ENCODE measurements around the gene PTMA. TPM values are rescaled to one million over a fixed set of nuclear protein-coding genes. Genes with fewer than 3 reads are reported as not detected.

Gene PTMA
- total and polyA plus RNA-seq, 7 donors, result 124 to 347 (median 210) TPM

GRCh38 chr2:231715499-231715837 is 7.1 kb downstream of the PTMA start:
- H3K36me3 ChIP-seq (ENCODE audit: insufficient read depth in 1 of 2, low read depth in 1 of 2), result peaks cover 0 to 25% of the 10 kb centered on the region in 2 donors
- DNase-seq, result peak in 1 of 2 donors; percentile 37
- H3K27me3 ChIP-seq (ENCODE audit: insufficient read depth in 3 of 3, low read length in 2 of 3), result no peaks in the 10 kb centered on the region
- no peak for TF ChIP-seq CTCF (IDR thresholded peaks at IDR 0.05)
- H3K27ac ChIP-seq, result no peak overlapping the region
- 40 to 49% (median 43%) methylated on average over 5 of the region's 5 CpGs for WGBS, 3 donors
- intact Hi-C loops (cut with DNase I), result loop anchor here (2.0 to 5.0 kb wide), 4 partner anchors 39 to 105 kb away; no protein-coding TSS in a partner anchor
- no peak overlapping the region for H3K4me3 ChIP-seq
- H3K9me3 ChIP-seq, result no peaks in the 10 kb centered on the region
- ATAC-seq, result no peak
- peaks cover 39% of the 10 kb centered on the region for H3K4me1 ChIP-seq

GRCh38 chr2:231715988-231716616 is 7.8 kb downstream of the PTMA start:
- intact Hi-C loops (cut with DNase I), result loop anchor here (2.0 to 5.0 kb wide), 4 partner anchors 39 to 105 kb away; no protein-coding TSS in a partner anchor
- DNase-seq (peak in 1 of 2 donors; percentile 53), ATAC-seq (peak in 2 of 4 donors; percentile 1 to 8)
- Histone ChIP-seq H3K27me3 (ENCODE audit: insufficient read depth in 3 of 3, low read length in 2 of 3) (no peaks in the 10 kb centered on the region), H3K36me3 (ENCODE audit: insufficient read depth in 1 of 2, low read depth in 1 of 2) (peaks cover 0 to 24% of the 10 kb centered on the region in 2 donors), H3K4me1 (peaks cover 38% of the 10 kb centered on the region), H3K27ac (peak overlapping the region; percentile 56), H3K4me3 (no peak overlapping the region), H3K9me3 (no peaks in the 10 kb centered on the region)
- TF ChIP-seq CTCF (IDR thresholded peaks at IDR 0.05), result no peak
- 90 to 93% (median 92%) methylated on average over 8 of the region's 8 CpGs for WGBS, 3 donors

GRCh38 chr2:231716666-231717280 is 8.4 kb downstream of the PTMA start:
- Histone ChIP-seq H3K9me3 (no peaks in the 10 kb centered on the region), H3K27me3 (ENCODE audit: insufficient read depth in 3 of 3, low read length in 2 of 3) (no peaks in the 10 kb centered on the region), H3K4me1 (peaks cover 34% of the 10 kb centered on the region), H3K36me3 (ENCODE audit: insufficient read depth in 1 of 2, low read depth in 1 of 2) (peaks cover 0 to 17% of the 10 kb centered on the region in 2 donors), H3K27ac (peak overlapping the region; percentile 56), H3K4me3 (no peak overlapping the region)
- ATAC-seq, result peak; percentile 38 to 78 (median 66)
- DNase-seq, result peak in 1 of 2 donors; percentile 51
- intact Hi-C loops (cut with DNase I), result loop anchor here in 1 of 2 donors (5.0 kb wide), 1 partner anchor 104 kb away; no protein-coding TSS in a partner anchor
- WGBS, 3 donors, result 48 to 62% (median 51%) methylated on average over 11 of the region's 11 CpGs
- no peak for TF ChIP-seq CTCF (IDR thresholded peaks at IDR 0.05)

GRCh38 chr2:231717281-231718171 is 9.2 kb downstream of the PTMA start:
- peaks cover 26% of the 10 kb centered on the region for H3K4me1 ChIP-seq
- TF ChIP-seq CTCF (IDR thresholded peaks at IDR 0.05), result no peak
- peak in 2 of 4 donors; percentile 38 to 46 for ATAC-seq
- DNase-seq, result peak in 1 of 2 donors; percentile 59
- no peaks in the 10 kb centered on the region for H3K9me3 ChIP-seq
- intact Hi-C loops (cut with DNase I), result loop anchor here in 1 of 2 donors (5.0 kb wide), 1 partner anchor 105 kb away; no protein-coding TSS in a partner anchor
- H3K27me3 ChIP-seq (ENCODE audit: insufficient read depth in 3 of 3, low read length in 2 of 3), result no peaks in the 10 kb centered on the region
- H3K36me3 ChIP-seq (ENCODE audit: insufficient read depth in 1 of 2, low read depth in 1 of 2), result peaks cover 0 to 10% of the 10 kb centered on the region in 2 donors
- H3K27ac ChIP-seq, result peak overlapping the region; percentile 56
- WGBS, 3 donors, result 72 to 79% (median 77%) methylated on average over 13 of the region's 13 CpGs
- H3K4me3 ChIP-seq, result no peak overlapping the region

Measured in psoas muscle (tissue), 8 donors.